Measurements from ENCODE around the gene PTPN9.

The PTPN9 gene

DNA sequence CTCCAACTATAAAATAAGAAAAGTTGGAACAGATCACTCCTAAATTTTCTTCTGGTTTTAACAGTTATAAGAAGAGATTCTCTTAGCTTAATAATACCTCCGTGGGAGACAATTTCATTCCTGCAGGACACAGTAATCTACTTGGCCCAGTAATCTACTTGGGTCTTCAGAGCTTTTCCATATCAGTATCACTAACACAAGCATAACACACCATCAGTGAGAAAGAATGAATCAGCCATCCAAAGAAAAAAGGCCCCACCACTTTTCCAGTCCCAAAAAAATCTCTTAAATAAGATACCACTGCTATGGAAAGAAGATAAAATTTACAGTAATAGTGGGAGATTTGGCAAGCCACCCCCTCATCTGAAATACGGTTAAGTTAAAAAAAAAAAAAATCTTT lies 147.8 kb downstream of the PTPN9 start:
- TF ChIP-seq, protein P1, sequence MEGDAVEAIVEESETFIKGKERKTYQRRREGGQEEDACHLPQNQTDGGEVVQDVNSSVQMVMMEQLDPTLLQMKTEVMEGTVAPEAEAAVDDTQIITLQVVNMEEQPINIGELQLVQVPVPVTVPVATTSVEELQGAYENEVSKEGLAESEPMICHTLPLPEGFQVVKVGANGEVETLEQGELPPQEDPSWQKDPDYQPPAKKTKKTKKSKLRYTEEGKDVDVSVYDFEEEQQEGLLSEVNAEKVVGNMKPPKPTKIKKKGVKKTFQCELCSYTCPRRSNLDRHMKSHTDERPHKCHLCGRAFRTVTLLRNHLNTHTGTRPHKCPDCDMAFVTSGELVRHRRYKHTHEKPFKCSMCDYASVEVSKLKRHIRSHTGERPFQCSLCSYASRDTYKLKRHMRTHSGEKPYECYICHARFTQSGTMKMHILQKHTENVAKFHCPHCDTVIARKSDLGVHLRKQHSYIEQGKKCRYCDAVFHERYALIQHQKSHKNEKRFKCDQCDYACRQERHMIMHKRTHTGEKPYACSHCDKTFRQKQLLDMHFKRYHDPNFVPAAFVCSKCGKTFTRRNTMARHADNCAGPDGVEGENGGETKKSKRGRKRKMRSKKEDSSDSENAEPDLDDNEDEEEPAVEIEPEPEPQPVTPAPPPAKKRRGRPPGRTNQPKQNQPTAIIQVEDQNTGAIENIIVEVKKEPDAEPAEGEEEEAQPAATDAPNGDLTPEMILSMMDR (IDR thresholded peaks at IDR 0.05; ENCODE audit: extremely low read depth, missing control alignments) = no peak

DNA sequence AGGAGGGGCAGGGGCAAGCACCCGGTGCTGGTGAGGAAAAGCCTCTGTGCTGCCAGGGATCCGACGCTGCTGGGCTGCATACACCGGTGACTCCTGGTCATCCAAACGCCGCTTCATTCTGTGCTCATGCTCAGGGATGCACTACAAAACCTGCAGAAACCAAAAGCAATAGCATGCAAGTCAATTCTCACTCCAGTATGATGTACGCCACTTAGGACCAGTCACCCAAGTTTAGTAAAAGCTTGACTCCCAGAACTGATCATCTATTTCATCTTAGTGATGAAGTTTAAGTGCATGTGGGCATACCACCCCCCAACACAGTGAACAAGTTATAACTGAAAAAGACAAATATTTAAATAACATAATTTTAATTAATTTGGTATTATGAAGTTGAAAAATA lies 148.9 kb downstream of the PTPN9 start:
- TF ChIP-seq, protein P1 (IDR thresholded peaks at IDR 0.05; ENCODE audit: extremely low read depth, missing control alignments) = no peak
- no peak for DNase-seq (ENCODE audit: low spot score)

More for the DNA sequence above, 147.8 kb downstream of the PTPN9 start:
- no peak for DNase-seq (ENCODE audit: low spot score)

DNA sequence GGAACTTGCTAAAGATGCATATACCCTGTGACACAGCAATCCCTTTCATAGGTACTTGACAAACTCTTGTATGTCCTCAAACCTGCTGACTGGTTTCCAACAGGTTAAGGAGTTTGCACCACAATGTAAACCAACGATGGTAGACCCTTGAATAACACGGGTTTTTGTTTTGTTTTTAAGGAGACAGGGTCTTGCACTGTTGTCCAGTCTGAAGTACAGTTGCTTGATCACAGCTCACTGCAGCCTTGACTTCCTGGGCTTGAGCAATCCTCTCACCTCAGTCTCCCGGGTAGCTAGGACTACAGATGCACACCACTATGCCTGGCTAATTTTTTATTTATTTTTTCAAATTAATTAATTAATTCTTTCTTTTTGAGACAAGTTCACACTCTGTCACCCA lies 151.0 kb downstream of the PTPN9 start:
- DNase-seq (ENCODE audit: low spot score) = no peak
- TF ChIP-seq, protein P1 (IDR thresholded peaks at IDR 0.05; ENCODE audit: extremely low read depth, missing control alignments) = no peak

- TF ChIP-seq, protein P1 (IDR thresholded peaks at IDR 0.05; ENCODE audit: extremely low read depth, missing control alignments) = no peak
- DNase-seq (ENCODE audit: low spot score) = no peak
These were observed 153.1 kb downstream of the PTPN9 start for GRCh38 chr15:75425966-75426500.

GRCh38 chr15:75422554-75422953 lies 156.6 kb downstream of the PTPN9 start:
- TF ChIP-seq, protein P1 (IDR thresholded peaks at IDR 0.05; ENCODE audit: extremely low read depth, missing control alignments) = no peak
- DNase-seq (ENCODE audit: low spot score) = no peak

GRCh38 chr15:75420698-75421097 lies 158.4 kb downstream of the PTPN9 start:
- DNase-seq (ENCODE audit: low spot score) = no peak
- TF ChIP-seq, protein P1 (IDR thresholded peaks at IDR 0.05; ENCODE audit: extremely low read depth, missing control alignments) = no peak

DNA sequence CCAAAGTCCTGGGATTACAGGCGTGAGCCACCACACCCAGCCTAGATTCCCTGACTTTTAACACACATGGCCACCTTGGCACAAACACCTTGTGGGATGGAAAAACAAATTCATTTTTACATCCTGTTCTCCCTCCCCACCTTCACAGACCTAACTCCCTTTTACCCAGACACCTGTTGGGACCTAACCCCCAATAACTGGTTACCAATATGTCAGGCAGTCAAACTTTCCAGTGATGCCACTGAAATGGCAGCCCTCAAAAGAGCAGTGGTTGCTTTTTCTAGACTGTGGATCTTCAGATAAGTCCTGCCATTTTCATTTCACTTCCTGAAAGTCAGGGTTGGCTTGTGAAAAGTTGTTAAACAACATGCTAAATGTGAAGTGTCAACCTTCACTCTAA lies 162.5 kb downstream of the PTPN9 start:
- DNase-seq (ENCODE audit: low spot score) = no peak
- TF ChIP-seq, protein P1 (IDR thresholded peaks at IDR 0.05; ENCODE audit: extremely low read depth, missing control alignments) = no peak

Measured in GM20000 (cell line).